Measurements from ENCODE around the gene SURF4.

DNA sequence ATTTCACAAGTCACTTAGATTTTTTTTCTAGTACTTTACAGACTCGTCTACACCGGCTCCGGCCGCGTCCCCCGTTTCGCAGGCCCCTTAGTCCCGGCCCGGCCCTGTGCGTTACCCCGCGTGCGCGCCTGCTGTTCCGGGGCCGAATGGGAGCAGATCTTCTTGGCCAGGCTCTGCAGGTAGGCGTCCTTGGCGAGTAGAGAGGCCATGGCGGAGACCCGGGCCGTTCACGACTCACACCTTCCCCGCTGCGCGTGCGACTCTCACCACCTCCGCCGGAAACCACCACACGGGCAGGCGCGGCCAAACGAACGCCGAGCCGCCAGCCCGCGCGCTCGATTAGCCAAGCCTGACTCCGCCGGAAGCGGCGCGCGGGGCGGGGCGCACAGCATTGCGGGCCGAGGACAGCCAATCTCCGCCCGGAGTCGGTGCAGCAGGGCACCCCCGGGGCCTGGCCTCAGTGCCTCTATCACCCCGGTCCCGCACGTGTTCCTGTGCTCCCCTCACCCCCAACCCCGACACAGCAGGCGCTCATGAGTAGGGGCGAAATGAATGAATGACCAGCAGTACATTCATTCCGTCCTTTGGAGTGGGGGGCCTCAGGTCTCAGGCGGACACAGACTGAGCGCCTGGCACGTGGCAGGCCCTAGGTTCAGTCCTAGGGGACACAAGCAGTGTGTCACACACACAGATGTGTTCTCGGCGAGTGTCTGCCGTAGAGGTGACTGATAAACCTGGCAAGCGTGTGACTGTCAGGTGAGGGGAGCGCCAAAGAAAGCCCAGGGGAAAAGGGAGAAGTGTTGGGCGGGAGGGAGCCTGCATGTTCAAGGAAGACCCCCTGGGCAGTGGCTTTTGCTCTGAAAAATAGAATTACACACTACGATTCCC lies 39.7 kb downstream of the SURF4 start, which contains the start of gene SURF6:
- no peak for TF ChIP-seq POLR2A (IDR thresholded peaks at IDR 0.05)
- TF ChIP-seq, protein P1, sequence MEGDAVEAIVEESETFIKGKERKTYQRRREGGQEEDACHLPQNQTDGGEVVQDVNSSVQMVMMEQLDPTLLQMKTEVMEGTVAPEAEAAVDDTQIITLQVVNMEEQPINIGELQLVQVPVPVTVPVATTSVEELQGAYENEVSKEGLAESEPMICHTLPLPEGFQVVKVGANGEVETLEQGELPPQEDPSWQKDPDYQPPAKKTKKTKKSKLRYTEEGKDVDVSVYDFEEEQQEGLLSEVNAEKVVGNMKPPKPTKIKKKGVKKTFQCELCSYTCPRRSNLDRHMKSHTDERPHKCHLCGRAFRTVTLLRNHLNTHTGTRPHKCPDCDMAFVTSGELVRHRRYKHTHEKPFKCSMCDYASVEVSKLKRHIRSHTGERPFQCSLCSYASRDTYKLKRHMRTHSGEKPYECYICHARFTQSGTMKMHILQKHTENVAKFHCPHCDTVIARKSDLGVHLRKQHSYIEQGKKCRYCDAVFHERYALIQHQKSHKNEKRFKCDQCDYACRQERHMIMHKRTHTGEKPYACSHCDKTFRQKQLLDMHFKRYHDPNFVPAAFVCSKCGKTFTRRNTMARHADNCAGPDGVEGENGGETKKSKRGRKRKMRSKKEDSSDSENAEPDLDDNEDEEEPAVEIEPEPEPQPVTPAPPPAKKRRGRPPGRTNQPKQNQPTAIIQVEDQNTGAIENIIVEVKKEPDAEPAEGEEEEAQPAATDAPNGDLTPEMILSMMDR (IDR thresholded peaks at IDR 0.05): no peak
- TF ChIP-seq EP300 (IDR thresholded peaks at IDR 0.05): no peak
